Panc1 (cell line): ENCODE results near the gene RBFOX1.

ENCODE experiments used
- CTCF ChIP-seq: fragments of 450-650 bp; IDR thresholded peaks from 2 replicates; pipeline ENCODE4 v1.5.1; 2017; ENCODE audit warnings: mild to moderate bottlenecking
- POLR2AphosphoS5 ChIP-seq: IDR thresholded peaks from 2 replicates; pipeline ENCODE4 v1.6.1; 2012; ENCODE audit warnings: mild to moderate bottlenecking, low read depth, low read length, moderate library complexity

- TF ChIP-seq CTCF: no peak
- no peak for TF ChIP-seq POLR2AphosphoS5
Observed at GRCh38 chr16:7508656-7509055, 176.0 kb downstream of the RBFOX1 start.
